HFFc6 (cell line): ENCODE measurements around the gene TGFBR1. TPM values are rescaled to one million over a fixed set of nuclear protein-coding genes. Genes with fewer than 3 reads are reported as not detected.
"Not testable (repeated sequence)": the region's sequence is repeated elsewhere in the genome, so short reads cannot be mapped to it uniquely, and the experiment has no call there.

Experiments
- DNase-seq: peaks from one replicate; pipeline ENCODE4 v3.0.0-alpha.2; 2018
- H3K27ac Mint-ChIP-seq: 2 replicates; pipeline ENCODE4 v1.8.0; 2020; ENCODE audit warnings: mild to moderate bottlenecking, mixed read lengths
- H3K27me3 Mint-ChIP-seq: 2 replicates; pipeline ENCODE4 v1.8.0; 2021; ENCODE audit warnings: mild to moderate bottlenecking, moderate library complexity, mixed read lengths; ENCODE audit not compliant: insufficient read depth
- H3K36me3 Mint-ChIP-seq: 2 replicates; pipeline ENCODE4 v1.8.0; 2021; ENCODE audit warnings: low read depth, mixed read lengths
- H3K4me1 Mint-ChIP-seq: 2 replicates; pipeline ENCODE4 v1.8.0; 2020; ENCODE audit warnings: low read depth, mixed read lengths
- H3K4me3 Mint-ChIP-seq: 2 replicates; pipeline ENCODE4 v1.8.0; 2020; ENCODE audit warnings: mild to moderate bottlenecking, moderate library complexity, mixed read lengths
- H3K9me3 Mint-ChIP-seq: 2 replicates; pipeline ENCODE4 v1.8.0; 2020; ENCODE audit warnings: mild to moderate bottlenecking, mixed read lengths
- total RNA-seq, 6 experiments: library from RNA; stranded (reverse); fragmentation: NEBNext Ultra II Directional; extraction: Animal tissue kit (Norgen Biotek cat#: 25700); gene quantifications; 2 replicates in 1 of 6; 3 replicates in 5 of 6; pipeline ENCODE4 v1.2.3, GENCODE V29; 2021
- TF ChIP-seq, protein P1 (sequence below): fragments of 200-600 bp; sonication (generic); IDR thresholded peaks from 2 replicates; pipeline ENCODE4 v1.5.0; 2021; ENCODE audit warnings: antibody characterized with exemption, mild to moderate bottlenecking

TGFBR1 gene
- total RNA-seq, 6 experiments from 2014 or later, result 28.8 to 39.1 (median 32.7) TPM

- Mint-ChIP-seq H3K4me3 (no peak overlapping the region), H3K9me3 (peaks cover 4% of the 10 kb centered on the region; the same call in 1 of the 2 replicates), H3K27ac (no peak overlapping the region), H3K36me3 (peaks cover 5% of the 10 kb centered on the region; the same call in 1 of the 2 replicates), H3K4me1 (no peaks in the 10 kb centered on the region), H3K27me3 (peaks cover 19% of the 10 kb centered on the region)
- TF ChIP-seq, protein P1, sequence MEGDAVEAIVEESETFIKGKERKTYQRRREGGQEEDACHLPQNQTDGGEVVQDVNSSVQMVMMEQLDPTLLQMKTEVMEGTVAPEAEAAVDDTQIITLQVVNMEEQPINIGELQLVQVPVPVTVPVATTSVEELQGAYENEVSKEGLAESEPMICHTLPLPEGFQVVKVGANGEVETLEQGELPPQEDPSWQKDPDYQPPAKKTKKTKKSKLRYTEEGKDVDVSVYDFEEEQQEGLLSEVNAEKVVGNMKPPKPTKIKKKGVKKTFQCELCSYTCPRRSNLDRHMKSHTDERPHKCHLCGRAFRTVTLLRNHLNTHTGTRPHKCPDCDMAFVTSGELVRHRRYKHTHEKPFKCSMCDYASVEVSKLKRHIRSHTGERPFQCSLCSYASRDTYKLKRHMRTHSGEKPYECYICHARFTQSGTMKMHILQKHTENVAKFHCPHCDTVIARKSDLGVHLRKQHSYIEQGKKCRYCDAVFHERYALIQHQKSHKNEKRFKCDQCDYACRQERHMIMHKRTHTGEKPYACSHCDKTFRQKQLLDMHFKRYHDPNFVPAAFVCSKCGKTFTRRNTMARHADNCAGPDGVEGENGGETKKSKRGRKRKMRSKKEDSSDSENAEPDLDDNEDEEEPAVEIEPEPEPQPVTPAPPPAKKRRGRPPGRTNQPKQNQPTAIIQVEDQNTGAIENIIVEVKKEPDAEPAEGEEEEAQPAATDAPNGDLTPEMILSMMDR, result no peak
- DNase-seq, result no peak
Observed at GRCh38 chr9:99096409-99096808, 8.5 kb upstream of the TGFBR1 start.

DNA sequence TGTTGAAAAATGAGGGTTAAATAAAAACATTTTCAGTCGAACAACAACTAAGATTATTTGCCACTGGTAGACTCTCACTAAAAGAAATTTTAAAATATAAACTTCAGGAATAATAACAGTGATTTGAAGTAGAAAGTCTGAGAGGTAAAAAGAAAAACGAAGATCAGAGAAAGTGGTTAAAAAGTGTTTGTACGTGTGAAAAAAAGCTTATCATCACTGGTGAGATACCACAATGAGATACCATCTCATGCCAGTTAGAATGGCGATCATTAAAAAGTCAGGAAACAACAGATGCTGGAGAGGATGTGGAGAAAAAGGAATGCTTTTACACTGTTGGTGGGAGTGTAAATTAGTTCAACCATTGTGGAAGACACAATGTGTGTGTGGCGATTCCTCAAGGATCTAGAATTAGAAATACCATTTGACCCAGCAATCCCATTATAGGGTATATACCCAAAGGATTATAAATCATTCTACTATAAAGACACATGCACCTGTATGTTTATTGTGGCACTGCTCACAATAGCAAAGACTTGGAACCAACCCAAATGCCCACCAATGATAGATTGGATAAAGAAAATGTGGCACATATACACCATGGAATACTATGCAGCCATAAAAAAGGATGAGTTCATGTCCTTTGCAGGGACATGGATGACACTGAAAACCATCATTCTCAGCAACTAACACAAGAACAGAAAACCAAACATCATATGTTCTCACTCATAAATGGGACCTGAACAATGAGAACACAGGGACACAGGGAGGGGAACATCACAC is 4.9 kb upstream of the TGFBR1 start:
- peaks cover 15% of the 10 kb centered on the region for H3K27me3 Mint-ChIP-seq
- not testable (repeated sequence) for DNase-seq, H3K27ac Mint-ChIP-seq, H3K36me3 Mint-ChIP-seq, H3K9me3 Mint-ChIP-seq, H3K4me3 Mint-ChIP-seq
- peaks cover 18% of the 10 kb centered on the region for H3K4me1 Mint-ChIP-seq

DNA sequence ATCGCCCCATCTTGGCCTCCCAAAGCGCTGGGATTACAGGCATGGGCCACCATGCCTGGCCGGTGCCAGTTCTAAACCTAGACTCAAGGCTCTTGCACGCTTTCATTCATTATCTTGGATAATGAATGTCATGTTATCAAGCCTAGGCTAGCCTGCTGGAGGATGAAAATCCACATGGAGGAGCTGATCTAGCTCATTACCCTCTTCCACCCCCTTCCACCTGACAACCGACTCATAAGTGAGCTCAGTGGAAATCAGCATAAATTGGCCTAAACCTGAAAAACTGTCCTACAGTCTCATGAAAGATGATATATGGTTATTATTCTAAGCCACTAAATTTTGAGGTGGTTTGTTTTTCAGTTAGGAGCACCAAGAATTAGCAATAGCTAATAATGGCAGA is 3.6 kb upstream of the TGFBR1 start:
- H3K27ac Mint-ChIP-seq, result no peak overlapping the region
- TF ChIP-seq, protein P1, result no peak
- no peak for DNase-seq
- H3K4me3 Mint-ChIP-seq, result no peak overlapping the region
- peaks cover 23% of the 10 kb centered on the region for H3K4me1 Mint-ChIP-seq
- H3K9me3 Mint-ChIP-seq, result peaks cover 4% of the 10 kb centered on the region; the same call in 1 of the 2 replicates
- H3K36me3 Mint-ChIP-seq, result peaks cover 5% of the 10 kb centered on the region; the same call in 1 of the 2 replicates
- H3K27me3 Mint-ChIP-seq, result peaks cover 14% of the 10 kb centered on the region

- Mint-ChIP-seq H3K4me3 (no peak overlapping the region), H3K36me3 (peaks cover 5% of the 10 kb centered on the region; the same call in 1 of the 2 replicates), H3K9me3 (peaks cover 4% of the 10 kb centered on the region; the same call in 1 of the 2 replicates), H3K27ac (no peak overlapping the region), H3K27me3 (peaks cover 9% of the 10 kb centered on the region), H3K4me1 (peaks cover 28% of the 10 kb centered on the region)
- TF ChIP-seq, protein P1, result no peak
- DNase-seq, result no peak
Observed at GRCh38 chr9:99101812-99102211, 3.1 kb upstream of the TGFBR1 start.

DNA sequence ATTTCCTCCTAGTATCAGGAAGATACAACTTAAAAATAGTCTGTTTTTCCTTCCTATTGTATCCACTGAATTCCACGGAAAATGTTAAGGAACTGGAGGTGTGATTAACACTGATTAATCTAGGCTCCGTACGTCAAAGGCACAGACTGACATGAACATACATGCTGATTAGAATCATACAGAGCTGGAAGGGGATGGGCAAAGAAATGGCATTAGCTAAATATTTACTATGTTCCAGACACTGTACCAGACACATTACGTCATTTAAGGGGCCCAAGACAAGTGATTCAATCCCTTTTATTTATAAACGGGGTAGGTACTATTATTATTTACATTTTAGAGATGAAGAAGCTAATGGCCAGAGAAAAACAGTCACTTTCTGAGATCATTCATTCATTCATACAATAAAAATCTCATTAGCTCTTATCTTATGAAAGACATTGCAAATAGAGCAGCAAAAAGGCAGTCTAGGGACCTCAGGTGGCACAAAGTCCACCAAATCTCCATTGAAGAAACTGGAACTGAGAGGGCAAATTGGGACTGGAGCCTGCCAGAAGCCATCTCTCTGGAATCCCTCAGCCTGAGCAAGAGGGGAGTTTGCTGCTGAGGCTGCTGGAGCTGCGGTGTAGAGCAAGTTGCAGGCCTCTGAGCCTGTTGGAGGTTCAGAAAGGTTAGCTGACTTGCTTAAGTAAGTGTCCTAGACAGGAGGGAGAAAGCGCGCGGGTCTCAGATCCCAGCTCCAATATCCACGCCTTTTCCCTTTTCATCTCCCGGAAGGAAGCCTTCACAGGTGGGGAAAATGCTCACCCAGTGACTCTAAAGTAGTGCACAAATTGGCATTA is 1.6 kb upstream of the TGFBR1 start:
- Mint-ChIP-seq H3K9me3 (peaks cover 2% of the 10 kb centered on the region; the same call in 1 of the 2 replicates), H3K4me1 (peaks cover 43% of the 10 kb centered on the region), H3K27ac (peak overlapping the region; percentile 84), H3K36me3 (peaks cover 5% of the 10 kb centered on the region; the same call in 1 of the 2 replicates), H3K27me3 (peaks cover 3% of the 10 kb centered on the region), H3K4me3 (peak overlapping the region; percentile 91; the same call in 1 of the 2 replicates)
- TF ChIP-seq, protein P1, result no peak
- no peak for DNase-seq
